Panc1 (cell line): ENCODE results near the gene PLA2G2E. TPM values are rescaled to one million over a fixed set of nuclear protein-coding genes. Genes with fewer than 3 reads are reported as not detected.

Experiments
- ATAC-seq: fragments of 200-7000 bp; cut with Tn5 transposase; 2 replicates; pipeline ENCODE4 v1.9.1; 2020; ENCODE audit warnings: mild to moderate bottlenecking, moderate library complexity
- BruUV-seq: library from RNA; stranded (reverse); fragments of 400-500 nt; replicated peaks from 2 replicates; lab custom pipeline; 2021; lab: Mats Ljungman, UMichigan
- CTCF ChIA-PET: fragments of 300-600 bp; sonication (Branson Sonifier 250); formaldehyde crosslinking; loops from one replicate; lab custom pipeline; 2022; ENCODE audit warnings: antibody characterized with exemption; lab: Charles Lee
- POLR2A ChIA-PET: fragments of 300-600 bp; sonication (Branson Sonifier 250); formaldehyde crosslinking; loops from one replicate; lab custom pipeline; 2022; ENCODE audit warnings: antibody characterized with exemption; lab: Charles Lee
- DNase-seq: peaks from one replicate; pipeline ENCODE4 v3.0.0-alpha.2; 2010; ENCODE audit warnings: low read depth, low spot score
- H3K27ac ChIP-seq: 2 replicates; pipeline ENCODE4 v1.5.1; 2011; ENCODE audit warnings: mild to moderate bottlenecking, low read length, inconsistent platforms
- H3K27me3 ChIP-seq: fragments of 200-500 bp; sonication (Bioruptor generic); 2 replicates; pipeline ENCODE4 v1.6.0; 2014; ENCODE audit warnings: low read length, inconsistent platforms; ENCODE audit not compliant: control insufficient read depth, insufficient read depth
- H3K36me3 ChIP-seq: fragments of 200-500 bp; sonication (Bioruptor generic); 2 replicates; pipeline ENCODE4 v1.5.1; 2014; ENCODE audit warnings: inconsistent platforms, mild to moderate bottlenecking, low read length, moderate library complexity; ENCODE audit not compliant: control insufficient read depth, insufficient read depth
- H3K4me1 ChIP-seq: 2 replicates; pipeline ENCODE4 v1.5.1; 2011; ENCODE audit warnings: inconsistent platforms, mild to moderate bottlenecking, low read length, moderate library complexity; ENCODE audit not compliant: control insufficient read depth, insufficient read depth
- H3K4me3 ChIP-seq, 2 experiments: 2 replicates each; pipeline ENCODE4 v1.5.1; 2011 to 2012; ENCODE audit warnings: low read depth in 2 of 2, low read length in 2 of 2, mild to moderate bottlenecking in 2 of 2, inconsistent platforms in 1 of 2, moderate library complexity in 1 of 2
- H3K9me3 ChIP-seq: fragments of 200-500 bp; sonication (Bioruptor generic); 2 replicates; pipeline ENCODE4 v1.5.1; 2014; ENCODE audit warnings: low read depth, mild to moderate bottlenecking, inconsistent platforms, low read length, moderate library complexity; ENCODE audit not compliant: control insufficient read depth, insufficient read depth
- CTCF ChIP-seq: fragments of 450-650 bp; IDR thresholded peaks from 2 replicates; pipeline ENCODE4 v1.5.1; 2017; ENCODE audit warnings: mild to moderate bottlenecking
- POLR2AphosphoS5 ChIP-seq: IDR thresholded peaks from 2 replicates; pipeline ENCODE4 v1.6.1; 2012; ENCODE audit warnings: mild to moderate bottlenecking, low read depth, low read length, moderate library complexity
- REST ChIP-seq, 2 experiments: IDR thresholded peaks; 2 replicates each; pipeline ENCODE4 v1.6.1; 2011 to 2012; ENCODE audit warnings: low read depth in 2 of 2, control low read depth in 1 of 2, low read length in 1 of 2, mild to moderate bottlenecking in 1 of 2, moderate library complexity in 1 of 2; ENCODE audit not compliant: insufficient read depth in 1 of 2
- SIN3A ChIP-seq: IDR thresholded peaks from 2 replicates; pipeline ENCODE4 v1.6.1; 2012; ENCODE audit warnings: low read depth, mild to moderate bottlenecking, low read length, moderate library complexity, borderline replicate concordance; ENCODE audit not compliant: insufficient read depth
- TCF7L2 ChIP-seq: IDR thresholded peaks from 2 replicates; pipeline ENCODE4 v1.6.1; 2011; ENCODE audit warnings: mild to moderate bottlenecking, low read depth, low read length, inconsistent platforms
- in situ Hi-C: cut with HindIII; loops from 2 replicates; pipeline ENCODE4 v1.10.0; 2016; ENCODE audit warnings: low sequenced_read_pairs, low pct_unique_long_range_greater_than_20kb
- intact Hi-C: fragments of 100-400 bp; cut with micrococcal nuclease; formaldehyde crosslinking; loops from one replicate; pipeline ENCODE4 v1.10.0; 2022; ENCODE audit not compliant: unreplicated experiment
- total RNA-seq: library from RNA; stranded (reverse); gene quantifications from one replicate; pipeline ENCODE4 v1.2.1, GENCODE V29; 2021; ENCODE audit not compliant: unreplicated experiment

The PLA2G2E gene
- total RNA-seq, 1 experiment from 2014 or later: not detected

- no peak for TF ChIP-seq CTCF
- TF ChIP-seq TCF7L2: no peak
- TF ChIP-seq POLR2AphosphoS5: no peak
- TF ChIP-seq REST (IDR thresholded peaks at IDR 0.05; ENCODE audit: insufficient read depth in 1 of 2, low read depth in 2 of 2, low read length in 1 of 2): no peak
- TF ChIP-seq SIN3A: no peak
- ATAC-seq: no peak
- no TSS peak for BruUV-seq
- no peak overlapping the region for H3K27ac ChIP-seq
- in situ Hi-C loops: no loop called here
- H3K4me3 ChIP-seq: no peak overlapping the region
- no peaks in the 10 kb centered on the region for H3K4me1 ChIP-seq
- intact Hi-C loops: no loop called here
- no peak for DNase-seq
- CTCF ChIA-PET: no interaction called here
- no peaks in the 10 kb centered on the region for H3K9me3 ChIP-seq
- no peaks in the 10 kb centered on the region for H3K36me3 ChIP-seq
- POLR2A ChIA-PET: no interaction called here
- H3K27me3 ChIP-seq: no peaks in the 10 kb centered on the region
Measured at GRCh38 chr1:19938472-19938871, 15.1 kb upstream of the PLA2G2E start.

GRCh38 chr1:19936061-19936750 is 12.8 kb upstream of the PLA2G2E start:
- no peak overlapping the region for H3K27ac ChIP-seq
- ChIA-PET CTCF (interaction anchor here (0.7 kb wide), 1 partner anchor 10 kb away, joined by 4 read pairs; no protein-coding TSS in a partner anchor), POLR2A (interaction anchor here (0.5 to 0.7 kb wide), 2 partner anchors 39 to 660 kb away, joined by 7 to 8 read pairs; no protein-coding TSS in a partner anchor)
- no TSS peak for BruUV-seq
- in situ Hi-C loops: no loop called here
- no peaks in the 10 kb centered on the region for H3K27me3 ChIP-seq
- H3K4me1 ChIP-seq: no peaks in the 10 kb centered on the region
- no peaks in the 10 kb centered on the region for H3K9me3 ChIP-seq
- H3K4me3 ChIP-seq: no peak overlapping the region
- no peak for ATAC-seq
- TF ChIP-seq CTCF (no peak), SIN3A (no peak), TCF7L2 (no peak), REST (IDR thresholded peaks at IDR 0.05; ENCODE audit: insufficient read depth in 1 of 2, low read depth in 2 of 2, low read length in 1 of 2) (no peak), POLR2AphosphoS5 (no peak)
- intact Hi-C loops: no loop called here
- DNase-seq: no peak
- no peaks in the 10 kb centered on the region for H3K36me3 ChIP-seq
